Testis (tissue), 3 donors: ENCODE results near the gene FBN2. TPM values are rescaled to one million over a fixed set of nuclear protein-coding genes. Genes with fewer than 3 reads are reported as not detected.
A peak's percentile ranks its signal among the peaks of the same experiment; 100 is the strongest.
"Not testable (repeated sequence)": the region's sequence is repeated elsewhere in the genome, so short reads cannot be mapped to it uniquely, and the experiment has no call there.

Source experiments
- DNase-seq: peaks from one replicate; pipeline ENCODE4 v3.0.0-alpha.2; 2019
- H3K27ac ChIP-seq, 2 donors: fragments of 200-600 bp; sonication (generic); one replicate each; pipeline ENCODE4 v1.5.1; 2019
- H3K27me3 ChIP-seq: fragments of 200-600 bp; sonication (generic); one replicate; pipeline ENCODE4 v1.5.1; 2019
- H3K36me3 ChIP-seq: fragments of 200-600 bp; sonication (generic); one replicate; pipeline ENCODE4 v1.5.1; 2017; ENCODE audit warnings: low read depth; ENCODE audit errors: missing control alignments
- H3K4me1 ChIP-seq: fragments of 200-600 bp; sonication (generic); one replicate; pipeline ENCODE4 v1.5.1; 2019
- H3K4me3 ChIP-seq, 2 donors: fragments of 200-600 bp; sonication (generic); one replicate each; pipeline ENCODE4 v1.5.1; 2017 to 2019
- H3K9me3 ChIP-seq: fragments of 200-600 bp; sonication (generic); one replicate; pipeline ENCODE4 v1.5.1; 2017
- POLR2A ChIP-seq: fragments of 450-650 bp; IDR thresholded peaks from one replicate; pipeline ENCODE4 v1.6.1; 2017; ENCODE audit warnings: antibody characterized with exemption, mild to moderate bottlenecking, moderate library complexity
- WGBS, 2 donors: methylation state at CpG; one replicate each; pipeline ENCODE4 v1.1.5; 2018; 5-methylcytosine and 5-hydroxymethylcytosine counted together
- intact Hi-C: fragments of 100-400 bp; cut with DNase I; formaldehyde crosslinking; loops from one replicate; pipeline ENCODE4 v1.15.1; 2023; ENCODE audit warnings: low total_unique reads
- polyA plus RNA-seq: library from polyadenylated mRNA; stranded (reverse); fragments of 350-450 nt; fragmentation: Illumina TruSeq; extraction: RNeasy Lipid Tissue Mini Kit (QIAGEN cat#74804); gene quantifications from one replicate; pipeline ENCODE4 v1.2.3, GENCODE V29; 2014; ENCODE audit warnings: low read depth, low replicate concordance; ENCODE audit not compliant: insufficient read depth
- total RNA-seq, 2 donors: library from RNA; depleted of rRNA; stranded (reverse); fragments of >200 nt; gene quantifications; one replicate each; pipeline ENCODE4 v1.2.3, GENCODE V29; 2016
- TF ChIP-seq, protein P1 (sequence below), 3 experiments: fragments of 450-650 bp in 2 of 3; fragments of 200-600 bp in 1 of 3; sonication (generic) in 1 of 3; IDR thresholded peaks; one replicate each; pipeline ENCODE4 v1.5.1; 2016 to 2019; ENCODE audit warnings: antibody characterized with exemption in 3 of 3, mild to moderate bottlenecking in 2 of 3, moderate library complexity in 1 of 3

FBN2 gene
- total and polyA plus RNA-seq, 3 donors from 2014 or later, result 13.8 to 22.4 (median 17.5) TPM

DNA sequence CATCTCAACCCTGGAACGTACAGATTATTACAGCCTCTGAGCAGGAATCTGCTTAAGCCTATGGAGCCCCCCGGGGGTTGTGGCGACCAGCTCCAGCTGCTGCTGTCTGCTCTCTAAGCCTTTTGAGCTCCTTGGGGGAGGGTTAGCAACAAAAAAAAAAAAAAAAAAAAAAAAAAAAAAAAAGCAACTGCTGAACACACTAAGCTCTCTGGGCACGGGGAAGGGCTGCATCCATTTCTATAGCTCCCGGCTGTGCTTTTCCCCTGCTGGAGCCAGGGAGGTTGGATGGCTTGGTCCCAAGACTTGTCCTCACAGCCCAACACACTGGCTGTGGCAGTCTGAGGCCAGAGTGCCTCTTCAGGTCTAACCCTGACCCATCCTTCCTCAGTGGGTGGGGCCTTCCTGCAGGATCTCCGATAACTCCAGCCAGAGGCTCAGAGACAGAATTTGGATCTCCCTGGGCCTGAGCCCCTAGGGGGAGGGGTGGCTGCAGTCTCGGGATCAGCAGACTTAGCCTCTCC is 82.1 kb downstream of the FBN2 start:
- H3K4me1 ChIP-seq, result no peaks in the 10 kb centered on the region
- TF ChIP-seq, protein P1, sequence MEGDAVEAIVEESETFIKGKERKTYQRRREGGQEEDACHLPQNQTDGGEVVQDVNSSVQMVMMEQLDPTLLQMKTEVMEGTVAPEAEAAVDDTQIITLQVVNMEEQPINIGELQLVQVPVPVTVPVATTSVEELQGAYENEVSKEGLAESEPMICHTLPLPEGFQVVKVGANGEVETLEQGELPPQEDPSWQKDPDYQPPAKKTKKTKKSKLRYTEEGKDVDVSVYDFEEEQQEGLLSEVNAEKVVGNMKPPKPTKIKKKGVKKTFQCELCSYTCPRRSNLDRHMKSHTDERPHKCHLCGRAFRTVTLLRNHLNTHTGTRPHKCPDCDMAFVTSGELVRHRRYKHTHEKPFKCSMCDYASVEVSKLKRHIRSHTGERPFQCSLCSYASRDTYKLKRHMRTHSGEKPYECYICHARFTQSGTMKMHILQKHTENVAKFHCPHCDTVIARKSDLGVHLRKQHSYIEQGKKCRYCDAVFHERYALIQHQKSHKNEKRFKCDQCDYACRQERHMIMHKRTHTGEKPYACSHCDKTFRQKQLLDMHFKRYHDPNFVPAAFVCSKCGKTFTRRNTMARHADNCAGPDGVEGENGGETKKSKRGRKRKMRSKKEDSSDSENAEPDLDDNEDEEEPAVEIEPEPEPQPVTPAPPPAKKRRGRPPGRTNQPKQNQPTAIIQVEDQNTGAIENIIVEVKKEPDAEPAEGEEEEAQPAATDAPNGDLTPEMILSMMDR (IDR thresholded peaks at IDR 0.05), result no peak
- TF ChIP-seq POLR2A, result no peak
- H3K36me3 ChIP-seq, result no peaks in the 10 kb centered on the region
- no peaks in the 10 kb centered on the region for H3K27me3 ChIP-seq
- H3K9me3 ChIP-seq, result no peaks in the 10 kb centered on the region
- intact Hi-C loops, result no loop called here
- H3K27ac ChIP-seq, result no peak overlapping the region
- WGBS, 2 donors, result 75 to 78% methylated on average over 7 of the region's 7 CpGs
- DNase-seq, result no peak
- H3K4me3 ChIP-seq, result no peak overlapping the region

DNA sequence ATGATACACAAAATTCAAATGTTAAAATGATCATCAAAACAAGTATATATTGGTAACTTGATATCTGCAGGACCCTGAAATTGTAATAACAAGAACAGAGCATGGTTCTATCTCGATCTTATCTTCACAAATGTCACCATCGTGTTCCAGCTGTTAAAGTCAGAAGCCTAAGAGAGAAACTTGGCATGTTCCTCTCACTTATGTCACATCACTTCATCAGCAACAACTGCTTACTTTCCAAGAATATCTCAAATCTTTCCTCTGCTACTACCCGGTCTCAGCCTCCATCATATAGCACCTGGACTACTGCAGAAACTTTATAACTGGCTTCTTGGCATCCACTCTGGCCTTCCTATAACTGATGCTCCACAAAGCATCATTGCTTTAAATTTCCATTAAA is 84.9 kb downstream of the FBN2 start:
- H3K36me3 ChIP-seq, result no peaks in the 10 kb centered on the region
- no peak overlapping the region for H3K27ac ChIP-seq
- no peaks in the 10 kb centered on the region for H3K27me3 ChIP-seq
- no peaks in the 10 kb centered on the region for H3K9me3 ChIP-seq
- intact Hi-C loops, result no loop called here
- no peak overlapping the region for H3K4me3 ChIP-seq
- WGBS, 2 donors, result 63 to 68% methylated on average over 3 of the region's 3 CpGs
- TF ChIP-seq, protein P1 (IDR thresholded peaks at IDR 0.05), result no peak
- TF ChIP-seq POLR2A, result no peak
- DNase-seq, result no peak
- H3K4me1 ChIP-seq, result no peaks in the 10 kb centered on the region

DNA sequence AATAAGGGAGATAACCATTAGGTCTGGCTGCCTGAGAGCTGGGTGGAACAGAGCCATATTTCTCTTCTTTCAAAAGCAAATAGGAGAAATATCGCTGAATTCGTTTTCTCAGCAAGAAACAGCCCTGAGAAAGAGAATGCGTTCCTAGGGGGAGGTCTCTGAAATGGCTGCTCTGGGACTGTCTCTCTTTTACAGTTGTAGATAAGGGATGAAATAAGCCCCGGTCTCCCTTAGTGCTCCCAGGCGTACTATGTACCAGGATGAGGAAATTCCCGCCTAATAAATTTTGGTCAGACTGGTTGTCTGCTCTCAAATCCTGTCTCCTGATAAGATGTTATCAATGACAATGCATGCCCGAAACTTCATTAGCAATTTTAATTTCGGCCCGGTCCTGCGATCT is 90.8 kb downstream of the FBN2 start:
- H3K36me3 ChIP-seq, H3K27ac ChIP-seq, intact Hi-C loops, DNase-seq, H3K9me3 ChIP-seq, H3K27me3 ChIP-seq, H3K4me3 ChIP-seq, H3K4me1 ChIP-seq: not testable (repeated sequence)
- 96% methylated on average over 10 of the region's 10 CpGs for WGBS, 2 donors

DNA sequence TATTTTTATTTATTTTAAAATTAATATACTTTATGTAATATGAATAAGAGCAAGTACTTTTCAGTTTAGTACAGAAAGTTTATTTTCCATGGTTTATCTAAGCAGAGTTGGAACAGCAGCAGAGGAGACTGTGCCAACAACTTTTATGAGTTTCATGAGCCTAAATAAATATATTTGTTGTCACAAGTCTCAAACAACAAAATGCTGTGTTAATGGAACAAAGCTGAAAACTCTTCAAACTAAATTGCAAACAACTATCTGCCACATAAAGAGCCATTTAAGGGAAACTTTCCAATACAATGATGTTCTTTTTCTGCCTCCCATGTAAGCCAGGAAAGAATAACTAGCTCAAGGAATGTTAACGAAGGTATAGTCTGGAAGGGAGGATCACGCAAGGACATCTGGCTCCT is 96.1 kb downstream of the FBN2 start:
- no peak overlapping the region for H3K4me3 ChIP-seq
- intact Hi-C loops, result no loop called here
- 35 to 46% methylated on average over 2 of the region's 2 CpGs for WGBS, 2 donors
- H3K27me3 ChIP-seq, result no peaks in the 10 kb centered on the region
- no peaks in the 10 kb centered on the region for H3K9me3 ChIP-seq
- no peaks in the 10 kb centered on the region for H3K36me3 ChIP-seq
- no peak overlapping the region for H3K27ac ChIP-seq
- peak; percentile 52 for DNase-seq
- H3K4me1 ChIP-seq, result no peaks in the 10 kb centered on the region
- TF ChIP-seq, protein P1 (IDR thresholded peaks at IDR 0.05), result no peak

DNA sequence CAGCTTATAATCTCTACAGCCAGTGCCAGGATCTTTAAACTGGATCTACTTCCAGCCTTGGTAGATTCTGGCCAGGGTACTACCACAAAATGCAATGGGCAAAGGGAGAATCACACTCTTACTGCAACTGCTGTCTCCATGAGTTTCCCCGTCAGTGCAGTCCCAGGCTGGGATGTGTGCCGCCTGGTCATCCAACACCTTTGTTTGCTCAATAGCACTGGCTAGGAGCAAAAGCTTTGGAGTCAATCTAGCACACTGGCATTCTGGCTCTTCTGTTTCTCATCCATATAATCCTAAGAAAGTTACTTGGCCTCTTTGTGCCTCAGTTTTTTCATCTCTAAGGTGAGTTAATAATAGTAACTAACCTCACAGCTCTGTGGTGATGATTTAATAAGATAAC is 96.9 kb downstream of the FBN2 start:
- DNase-seq, result no peak
- no peak overlapping the region for H3K4me3 ChIP-seq
- no peaks in the 10 kb centered on the region for H3K9me3 ChIP-seq
- no peak overlapping the region for H3K27ac ChIP-seq
- H3K36me3 ChIP-seq, result no peaks in the 10 kb centered on the region
- no peaks in the 10 kb centered on the region for H3K4me1 ChIP-seq
- intact Hi-C loops, result no loop called here
- no peak for TF ChIP-seq POLR2A
- TF ChIP-seq, protein P1 (IDR thresholded peaks at IDR 0.05), result no peak
- no peaks in the 10 kb centered on the region for H3K27me3 ChIP-seq
- WGBS, 2 donors, result 79 to 91% methylated on average over 2 of the region's 2 CpGs
